ENCODE measurements around the gene RBM34. TPM values are rescaled to one million over a fixed set of nuclear protein-coding genes. Genes with fewer than 3 reads are reported as not detected.
"Not testable (repeated sequence)": the region's sequence is repeated elsewhere in the genome, so short reads cannot be mapped to it uniquely, and the experiment has no call there.

The RBM34 gene
- total RNA-seq, 3 donors from 2014 or later: 149 to 159 (median 159) TPM

GRCh38 chr1:235161685-235162327, 756 bp upstream of the RBM34 start:
- ATAC-seq (no peak), DNase-seq (no peak)
- Mint-ChIP-seq H3K9me3 (no peaks in the 10 kb centered on the region), H3K27me3 (ENCODE audit: low read depth) (no peaks in the 10 kb centered on the region), H3K4me1 (ENCODE audit: low read depth) (peaks cover 22% of the 10 kb centered on the region), H3K36me3 (ENCODE audit: insufficient read depth) (peaks cover 7% of the 10 kb centered on the region), H3K4me3 (peak overlapping the region; percentile 98)

GRCh38 chr1:235160383-235160956, 580 bp downstream of the RBM34 start:
- Mint-ChIP-seq H3K4me1 (ENCODE audit: low read depth) (peaks cover 22% of the 10 kb centered on the region), H3K4me3 (peak overlapping the region; percentile 98), H3K27me3 (ENCODE audit: low read depth) (no peaks in the 10 kb centered on the region), H3K9me3 (no peaks in the 10 kb centered on the region), H3K36me3 (ENCODE audit: insufficient read depth) (peaks cover 7% of the 10 kb centered on the region)
- no peak for DNase-seq
- ATAC-seq: peak; percentile 60 to 67

- H3K36me3 Mint-ChIP-seq (ENCODE audit: insufficient read depth); H3K9me3 Mint-ChIP-seq; H3K27me3 Mint-ChIP-seq (ENCODE audit: low read depth); DNase-seq; ATAC-seq: not testable (repeated sequence)
- Mint-ChIP-seq H3K4me1 (ENCODE audit: low read depth) (peaks cover 23% of the 10 kb centered on the region), H3K4me3 (peak overlapping the region; percentile 98)
Observed at GRCh38 chr1:235159930-235160329, 1.1 kb downstream of the RBM34 start.

- Mint-ChIP-seq H3K36me3 (ENCODE audit: insufficient read depth) (peaks cover 12% of the 10 kb centered on the region), H3K4me1 (ENCODE audit: low read depth) (peaks cover 29% of the 10 kb centered on the region)
- H3K27me3 Mint-ChIP-seq (ENCODE audit: low read depth): not testable (repeated sequence)
Observed at GRCh38 chr1:235159284-235159683, 1.8 kb downstream of the RBM34 start.

GRCh38 chr1:235158680-235159079, 2.4 kb downstream of the RBM34 start:
- H3K4me3 Mint-ChIP-seq: peak overlapping the region; percentile 59
- ATAC-seq: no peak

More at GRCh38 chr1:235159284-235159683, 1.8 kb downstream of the RBM34 start:
- H3K9me3 Mint-ChIP-seq, ATAC-seq, DNase-seq: not testable (repeated sequence)
- H3K4me3 Mint-ChIP-seq: peak overlapping the region; percentile 98

GRCh38 chr1:235157150-235157549, 3.9 kb downstream of the RBM34 start:
- Mint-ChIP-seq H3K9me3 (no peaks in the 10 kb centered on the region), H3K4me3 (no peak overlapping the region), H3K4me1 (ENCODE audit: low read depth) (peaks cover 35% of the 10 kb centered on the region), H3K27me3 (ENCODE audit: low read depth) (no peaks in the 10 kb centered on the region), H3K36me3 (ENCODE audit: insufficient read depth) (peaks cover 25% of the 10 kb centered on the region)
- ATAC-seq (no peak), DNase-seq (no peak)

More at GRCh38 chr1:235158680-235159079, 2.4 kb downstream of the RBM34 start:
- DNase-seq: no peak
- H3K4me1 Mint-ChIP-seq (ENCODE audit: low read depth): peaks cover 30% of the 10 kb centered on the region
- H3K9me3 Mint-ChIP-seq: no peaks in the 10 kb centered on the region
- peaks cover 15% of the 10 kb centered on the region for H3K36me3 Mint-ChIP-seq (ENCODE audit: insufficient read depth)
- no peaks in the 10 kb centered on the region for H3K27me3 Mint-ChIP-seq (ENCODE audit: low read depth)

GRCh38 chr1:235156740-235157139, 4.3 kb downstream of the RBM34 start:
- ATAC-seq (no peak), DNase-seq (no peak)
- H3K9me3 Mint-ChIP-seq: no peaks in the 10 kb centered on the region
- H3K4me1 Mint-ChIP-seq (ENCODE audit: low read depth): peaks cover 32% of the 10 kb centered on the region
- peaks cover 25% of the 10 kb centered on the region for H3K36me3 Mint-ChIP-seq (ENCODE audit: insufficient read depth)
- no peak overlapping the region for H3K4me3 Mint-ChIP-seq
- H3K27me3 Mint-ChIP-seq (ENCODE audit: low read depth): no peaks in the 10 kb centered on the region

- Mint-ChIP-seq H3K4me1 (ENCODE audit: low read depth) (peaks cover 32% of the 10 kb centered on the region), H3K27me3 (ENCODE audit: low read depth) (no peaks in the 10 kb centered on the region), H3K9me3 (no peaks in the 10 kb centered on the region), H3K36me3 (ENCODE audit: insufficient read depth) (peaks cover 28% of the 10 kb centered on the region), H3K4me3 (no peak overlapping the region)
- ATAC-seq (no peak), DNase-seq (no peak)
Observed at GRCh38 chr1:235156265-235156664, 4.8 kb downstream of the RBM34 start.

GRCh38 chr1:235152235-235152634, 8.8 kb downstream of the RBM34 start:
- Mint-ChIP-seq H3K4me1 (ENCODE audit: low read depth) (peaks cover 30% of the 10 kb centered on the region), H3K9me3 (no peaks in the 10 kb centered on the region), H3K27me3 (ENCODE audit: low read depth) (no peaks in the 10 kb centered on the region), H3K36me3 (ENCODE audit: insufficient read depth) (peaks cover 39% of the 10 kb centered on the region), H3K4me3 (no peak overlapping the region)
- DNase-seq: no peak
- ATAC-seq: no peak

- DNase-seq (no peak), ATAC-seq (no peak)
- peaks cover 30% of the 10 kb centered on the region for H3K4me1 Mint-ChIP-seq (ENCODE audit: low read depth)
- no peaks in the 10 kb centered on the region for H3K27me3 Mint-ChIP-seq (ENCODE audit: low read depth)
- H3K9me3 Mint-ChIP-seq: no peaks in the 10 kb centered on the region
- peaks cover 42% of the 10 kb centered on the region for H3K36me3 Mint-ChIP-seq (ENCODE audit: insufficient read depth)
- no peak overlapping the region for H3K4me3 Mint-ChIP-seq
Observed at GRCh38 chr1:235151033-235151432, 10.0 kb downstream of the RBM34 start.

GRCh38 chr1:235149824-235150223, 11.2 kb downstream of the RBM34 start:
- H3K4me1 Mint-ChIP-seq (ENCODE audit: low read depth): peaks cover 29% of the 10 kb centered on the region

GRCh38 chr1:235147269-235147668, 13.8 kb downstream of the RBM34 start:
- H3K9me3 Mint-ChIP-seq: no peaks in the 10 kb centered on the region
- no peak overlapping the region for H3K4me3 Mint-ChIP-seq
- peaks cover 30% of the 10 kb centered on the region for H3K36me3 Mint-ChIP-seq (ENCODE audit: insufficient read depth)
- H3K4me1 Mint-ChIP-seq (ENCODE audit: low read depth): peaks cover 15% of the 10 kb centered on the region
- DNase-seq: no peak
- peak; percentile 58 to 62 for ATAC-seq
- no peaks in the 10 kb centered on the region for H3K27me3 Mint-ChIP-seq (ENCODE audit: low read depth)

More at GRCh38 chr1:235149824-235150223, 11.2 kb downstream of the RBM34 start:
- Mint-ChIP-seq H3K9me3 (no peaks in the 10 kb centered on the region), H3K36me3 (ENCODE audit: insufficient read depth) (peaks cover 46% of the 10 kb centered on the region), H3K27me3 (ENCODE audit: low read depth) (no peaks in the 10 kb centered on the region), H3K4me3 (no peak overlapping the region)
- DNase-seq: no peak
- no peak for ATAC-seq

- H3K9me3 Mint-ChIP-seq: no peaks in the 10 kb centered on the region
- H3K4me1 Mint-ChIP-seq (ENCODE audit: low read depth): peaks cover 5% of the 10 kb centered on the region
- ATAC-seq (no peak), DNase-seq (no peak)
- H3K36me3 Mint-ChIP-seq (ENCODE audit: insufficient read depth): peaks cover 26% of the 10 kb centered on the region
- no peaks in the 10 kb centered on the region for H3K27me3 Mint-ChIP-seq (ENCODE audit: low read depth)
- H3K4me3 Mint-ChIP-seq: no peak overlapping the region
Observed at GRCh38 chr1:235145639-235146038, 15.4 kb downstream of the RBM34 start.

GRCh38 chr1:235142991-235143390, 18.1 kb downstream of the RBM34 start:
- H3K4me1 Mint-ChIP-seq (ENCODE audit: low read depth): peaks cover 12% of the 10 kb centered on the region
- DNase-seq (no peak), ATAC-seq (no peak)

GRCh38 chr1:235139315-235139714, 21.7 kb downstream of the RBM34 start:
- H3K27me3 Mint-ChIP-seq (ENCODE audit: low read depth): no peaks in the 10 kb centered on the region
- H3K9me3 Mint-ChIP-seq: no peaks in the 10 kb centered on the region
- no peak for DNase-seq
- H3K4me3 Mint-ChIP-seq: no peak overlapping the region
- peaks cover 52% of the 10 kb centered on the region for H3K36me3 Mint-ChIP-seq (ENCODE audit: insufficient read depth)
- ATAC-seq: no peak
- peaks cover 12% of the 10 kb centered on the region for H3K4me1 Mint-ChIP-seq (ENCODE audit: low read depth)

More at GRCh38 chr1:235142991-235143390, 18.1 kb downstream of the RBM34 start:
- H3K36me3 Mint-ChIP-seq (ENCODE audit: insufficient read depth): peaks cover 34% of the 10 kb centered on the region
- H3K9me3 Mint-ChIP-seq: no peaks in the 10 kb centered on the region
- H3K27me3 Mint-ChIP-seq (ENCODE audit: low read depth): no peaks in the 10 kb centered on the region
- H3K4me3 Mint-ChIP-seq: no peak overlapping the region
